Measurements from ENCODE around the gene SEL1L3.

The SEL1L3 gene

DNA sequence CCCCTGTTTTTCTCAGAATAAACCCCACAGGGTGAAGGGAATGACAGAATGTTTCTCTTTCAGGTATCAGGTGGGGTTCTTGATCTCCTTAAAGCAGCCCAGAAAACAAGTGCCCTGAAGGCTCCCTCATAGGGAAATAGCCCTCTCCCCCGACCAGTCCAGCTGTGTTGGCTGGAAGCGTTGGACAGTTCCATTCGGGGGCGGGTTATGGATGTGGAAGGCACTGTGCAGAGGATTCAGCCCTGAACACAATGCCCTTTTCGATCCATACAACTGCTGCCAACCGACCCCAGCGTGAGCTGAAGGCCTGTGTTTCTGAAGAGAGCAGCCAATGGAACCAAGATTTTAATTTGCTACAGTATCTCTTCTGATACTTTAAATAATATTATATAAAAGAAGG lies 41.5 kb downstream of the SEL1L3 start:
- no peak overlapping the region for H2AFZ ChIP-seq (ENCODE audit: low read depth, low read length, severe bottlenecking)
- no peaks in the 10 kb centered on the region for H3K27me3 ChIP-seq (ENCODE audit: low read length)
- TF ChIP-seq, protein P1, sequence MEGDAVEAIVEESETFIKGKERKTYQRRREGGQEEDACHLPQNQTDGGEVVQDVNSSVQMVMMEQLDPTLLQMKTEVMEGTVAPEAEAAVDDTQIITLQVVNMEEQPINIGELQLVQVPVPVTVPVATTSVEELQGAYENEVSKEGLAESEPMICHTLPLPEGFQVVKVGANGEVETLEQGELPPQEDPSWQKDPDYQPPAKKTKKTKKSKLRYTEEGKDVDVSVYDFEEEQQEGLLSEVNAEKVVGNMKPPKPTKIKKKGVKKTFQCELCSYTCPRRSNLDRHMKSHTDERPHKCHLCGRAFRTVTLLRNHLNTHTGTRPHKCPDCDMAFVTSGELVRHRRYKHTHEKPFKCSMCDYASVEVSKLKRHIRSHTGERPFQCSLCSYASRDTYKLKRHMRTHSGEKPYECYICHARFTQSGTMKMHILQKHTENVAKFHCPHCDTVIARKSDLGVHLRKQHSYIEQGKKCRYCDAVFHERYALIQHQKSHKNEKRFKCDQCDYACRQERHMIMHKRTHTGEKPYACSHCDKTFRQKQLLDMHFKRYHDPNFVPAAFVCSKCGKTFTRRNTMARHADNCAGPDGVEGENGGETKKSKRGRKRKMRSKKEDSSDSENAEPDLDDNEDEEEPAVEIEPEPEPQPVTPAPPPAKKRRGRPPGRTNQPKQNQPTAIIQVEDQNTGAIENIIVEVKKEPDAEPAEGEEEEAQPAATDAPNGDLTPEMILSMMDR (IDR thresholded peaks at IDR 0.05; ENCODE audit: insufficient read depth, low read length, poor library complexity, severe bottlenecking), result no peak
- TF ChIP-seq EZH2phosphoT487 (conservative IDR thresholded peaks at IDR 0.05; ENCODE audit: low read length), result no peak
- peaks cover 43% of the 10 kb centered on the region for H3F3A ChIP-seq (ENCODE audit: insufficient read depth)
- no peak overlapping the region for H3K27ac ChIP-seq (ENCODE audit: low read depth, low read length)
- H3K9me3 ChIP-seq (ENCODE audit: insufficient read depth, low read length), result no peaks in the 10 kb centered on the region
- no peak overlapping the region for H3K4me3 ChIP-seq (ENCODE audit: insufficient read depth, low read length, poor library complexity, severe bottlenecking)
- H3K4me2 ChIP-seq (ENCODE audit: low read depth, low read length, poor library complexity, severe bottlenecking), result no peak overlapping the region
- H3K79me2 ChIP-seq (ENCODE audit: insufficient read depth, low read length), result peaks cover 41% of the 10 kb centered on the region; the same call in 1 of the 2 replicates
- H4K20me1 ChIP-seq (ENCODE audit: low read depth, low read length), result peaks cover 20% of the 10 kb centered on the region
- no peaks in the 10 kb centered on the region for H3K9me2 ChIP-seq (replicated peaks; ENCODE audit: insufficient read depth, low read length)
- no peak overlapping the region for H3K9ac ChIP-seq (ENCODE audit: low read length)
- H3K36me3 ChIP-seq (ENCODE audit: low read length), result peaks cover 82% of the 10 kb centered on the region

DNA sequence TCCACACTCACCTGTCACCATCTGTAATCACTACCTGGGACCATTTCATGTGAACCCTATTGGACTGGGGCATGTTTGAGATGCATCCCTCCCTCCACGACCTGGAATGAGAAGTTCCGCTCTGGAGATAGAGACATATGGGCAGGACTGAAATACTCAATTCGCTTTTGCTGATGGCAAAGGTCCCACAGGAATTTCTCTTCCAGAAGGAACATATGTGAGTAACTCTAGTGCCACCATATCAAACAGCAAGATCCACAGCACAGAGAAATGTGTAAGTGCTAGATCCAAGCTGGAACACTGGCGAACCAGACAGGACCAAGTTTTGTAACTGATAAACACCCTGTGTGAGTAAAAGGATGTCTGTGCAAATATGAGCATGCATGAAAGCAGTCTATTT lies 43.9 kb downstream of the SEL1L3 start:
- peaks cover 27% of the 10 kb centered on the region; the same call in 1 of the 2 replicates for H3K79me2 ChIP-seq (ENCODE audit: insufficient read depth, low read length)
- H3K27me3 ChIP-seq (ENCODE audit: low read length), result no peaks in the 10 kb centered on the region
- H4K20me1 ChIP-seq (ENCODE audit: low read depth, low read length), result peaks cover 22% of the 10 kb centered on the region
- H3K9me3 ChIP-seq (ENCODE audit: insufficient read depth, low read length), result no peaks in the 10 kb centered on the region
- no peak overlapping the region for H3K9ac ChIP-seq (ENCODE audit: low read length)
- peaks cover 44% of the 10 kb centered on the region for H3F3A ChIP-seq (ENCODE audit: insufficient read depth)
- TF ChIP-seq, protein P1 (IDR thresholded peaks at IDR 0.05; ENCODE audit: insufficient read depth, low read length, poor library complexity, severe bottlenecking), result no peak
- no peak for TF ChIP-seq EZH2phosphoT487 (conservative IDR thresholded peaks at IDR 0.05; ENCODE audit: low read length)
- peaks cover 89% of the 10 kb centered on the region for H3K36me3 ChIP-seq (ENCODE audit: low read length)
- no peak overlapping the region for H3K4me2 ChIP-seq (ENCODE audit: low read depth, low read length, poor library complexity, severe bottlenecking)
- no peak overlapping the region for H3K4me3 ChIP-seq (ENCODE audit: insufficient read depth, low read length, poor library complexity, severe bottlenecking)
- H2AFZ ChIP-seq (ENCODE audit: low read depth, low read length, severe bottlenecking), result no peak overlapping the region
- H3K27ac ChIP-seq (ENCODE audit: low read depth, low read length), result no peak overlapping the region
- no peaks in the 10 kb centered on the region for H3K9me2 ChIP-seq (replicated peaks; ENCODE audit: insufficient read depth, low read length)

DNA sequence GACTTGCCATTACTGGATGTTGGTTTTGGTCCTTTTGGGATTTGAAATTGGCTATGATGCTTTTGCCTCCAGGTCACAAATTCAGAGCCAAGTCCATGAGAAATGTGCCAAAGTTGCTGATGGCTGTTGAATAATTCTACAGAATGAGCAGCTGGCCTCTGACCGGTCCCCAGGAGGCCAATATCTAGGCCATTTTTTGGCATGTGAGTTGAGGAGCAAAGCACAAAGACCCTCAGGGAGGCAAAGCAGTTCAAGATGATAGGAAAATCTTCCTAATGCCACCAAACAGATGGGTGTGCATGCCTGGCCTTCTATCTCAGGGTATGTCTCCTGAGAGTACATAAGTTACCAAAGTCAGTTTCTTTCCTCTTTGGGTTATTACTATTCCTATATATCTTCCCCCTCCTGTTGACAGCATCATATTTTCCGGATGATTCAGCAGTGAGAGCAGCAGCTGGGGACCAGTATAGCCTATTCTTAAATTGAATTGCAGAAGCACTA lies 44.4 kb downstream of the SEL1L3 start:
- Histone ChIP-seq H3K9me2 (replicated peaks; ENCODE audit: insufficient read depth, low read length) (no peaks in the 10 kb centered on the region), H3F3A (ENCODE audit: insufficient read depth) (peaks cover 46% of the 10 kb centered on the region), H3K4me2 (ENCODE audit: low read depth, low read length, poor library complexity, severe bottlenecking) (no peak overlapping the region), H3K9ac (ENCODE audit: low read length) (no peak overlapping the region), H3K27ac (ENCODE audit: low read depth, low read length) (no peak overlapping the region), H2AFZ (ENCODE audit: low read depth, low read length, severe bottlenecking) (no peak overlapping the region), H4K20me1 (ENCODE audit: low read depth, low read length) (peaks cover 22% of the 10 kb centered on the region), H3K9me3 (ENCODE audit: insufficient read depth, low read length) (no peaks in the 10 kb centered on the region), H3K4me3 (ENCODE audit: insufficient read depth, low read length, poor library complexity, severe bottlenecking) (no peak overlapping the region), H3K27me3 (ENCODE audit: low read length) (no peaks in the 10 kb centered on the region), H3K36me3 (ENCODE audit: low read length) (peaks cover 89% of the 10 kb centered on the region), H3K79me2 (ENCODE audit: insufficient read depth, low read length) (peaks cover 25% of the 10 kb centered on the region; the same call in 1 of the 2 replicates)
- TF ChIP-seq EZH2phosphoT487 (conservative IDR thresholded peaks at IDR 0.05; ENCODE audit: low read length), result no peak
- TF ChIP-seq, protein P1 (IDR thresholded peaks at IDR 0.05; ENCODE audit: insufficient read depth, low read length, poor library complexity, severe bottlenecking), result no peak

Measured in SU-DHL-6 (cell line).